Gastrocnemius medialis (tissue), 4 donors: ENCODE data around the gene PIP4K2C.

ENCODE experiments used
- CTCF ChIP-seq, 5 experiments: fragments of 450-650 bp in 3 of 5; fragments of 200-600 bp in 2 of 5; sonication (generic) in 2 of 5; IDR thresholded peaks in 4 of 5; conservative IDR thresholded peaks in 1 of 5; 1 replicate in 4 of 5; 2 replicates in 1 of 5; pipeline ENCODE4 v1.5.1; 2016 to 2019; ENCODE audit warnings: antibody characterized with exemption in 5 of 5, mild to moderate bottlenecking in 3 of 5, moderate library complexity in 3 of 5
- POLR2A ChIP-seq, 2 donors: fragments of 450-650 bp; IDR thresholded peaks; one replicate each; pipeline ENCODE4 v1.6.1; 2017; ENCODE audit warnings: antibody characterized with exemption in 2 of 2, mild to moderate bottlenecking in 2 of 2, moderate library complexity in 2 of 2

GRCh38 chr12:57611108-57611826 is 20.3 kb downstream of the PIP4K2C start, which contains the start of gene ARHGEF25:
- TF ChIP-seq POLR2A (IDR thresholded peaks at IDR 0.05) = peak; percentile 32 to 36
- no peak for TF ChIP-seq CTCF (IDR thresholded peaks at IDR 0.05 in 4 of 5, conservative IDR thresholded peaks at IDR 0.05 in 1 of 5)
